Stomach (tissue), 4 donors: Measurements from ENCODE around the gene KBTBD12.

Experiments
- POLR2A ChIP-seq, 4 donors: fragments of 450-650 bp; IDR thresholded peaks; one replicate each; pipeline ENCODE4 v1.6.1; 2016; ENCODE audit warnings: antibody characterized with exemption in 4 of 4, control low read depth in 2 of 4, mild to moderate bottlenecking in 1 of 4, moderate library complexity in 1 of 4
- POLR2AphosphoS5 ChIP-seq, 3 donors: sonication (generic); formaldehyde crosslinking; IDR thresholded peaks; one replicate each; pipeline ENCODE4 v1.6.1; 2016; ENCODE audit warnings: antibody characterized with exemption in 3 of 3
- TF ChIP-seq, protein P1 (sequence below), 7 experiments: fragments of 450-650 bp in 4 of 7; fragments of 200-600 bp in 3 of 7; sonication (generic) in 3 of 7; IDR thresholded peaks; one replicate each; pipeline ENCODE4 v1.5.1; 2016 to 2019; ENCODE audit warnings: antibody characterized with exemption in 7 of 7, control low read depth in 2 of 7, mild to moderate bottlenecking in 1 of 7

DNA sequence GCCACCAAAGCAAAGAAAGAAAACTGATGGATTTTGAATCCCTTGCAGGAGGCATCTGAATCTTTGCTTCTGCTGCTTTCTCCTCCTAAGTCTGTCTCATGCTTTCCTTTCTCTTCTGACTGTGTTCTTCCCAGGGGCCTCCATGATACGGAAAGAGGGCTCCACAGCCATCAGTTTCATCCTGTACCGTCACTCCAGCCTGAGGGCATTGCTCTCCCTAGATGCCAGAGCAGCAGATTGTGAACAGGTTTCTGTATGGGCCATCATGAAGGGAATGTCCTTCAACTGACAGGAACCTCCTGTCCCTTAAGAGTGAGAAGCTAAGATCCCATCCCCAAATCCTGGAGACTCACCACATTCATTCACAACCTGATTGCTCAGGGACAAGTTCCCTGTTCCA is 59.2 kb downstream of the KBTBD12 start:
- no peak for TF ChIP-seq POLR2A (IDR thresholded peaks at IDR 0.05)
- TF ChIP-seq, protein P1, sequence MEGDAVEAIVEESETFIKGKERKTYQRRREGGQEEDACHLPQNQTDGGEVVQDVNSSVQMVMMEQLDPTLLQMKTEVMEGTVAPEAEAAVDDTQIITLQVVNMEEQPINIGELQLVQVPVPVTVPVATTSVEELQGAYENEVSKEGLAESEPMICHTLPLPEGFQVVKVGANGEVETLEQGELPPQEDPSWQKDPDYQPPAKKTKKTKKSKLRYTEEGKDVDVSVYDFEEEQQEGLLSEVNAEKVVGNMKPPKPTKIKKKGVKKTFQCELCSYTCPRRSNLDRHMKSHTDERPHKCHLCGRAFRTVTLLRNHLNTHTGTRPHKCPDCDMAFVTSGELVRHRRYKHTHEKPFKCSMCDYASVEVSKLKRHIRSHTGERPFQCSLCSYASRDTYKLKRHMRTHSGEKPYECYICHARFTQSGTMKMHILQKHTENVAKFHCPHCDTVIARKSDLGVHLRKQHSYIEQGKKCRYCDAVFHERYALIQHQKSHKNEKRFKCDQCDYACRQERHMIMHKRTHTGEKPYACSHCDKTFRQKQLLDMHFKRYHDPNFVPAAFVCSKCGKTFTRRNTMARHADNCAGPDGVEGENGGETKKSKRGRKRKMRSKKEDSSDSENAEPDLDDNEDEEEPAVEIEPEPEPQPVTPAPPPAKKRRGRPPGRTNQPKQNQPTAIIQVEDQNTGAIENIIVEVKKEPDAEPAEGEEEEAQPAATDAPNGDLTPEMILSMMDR (IDR thresholded peaks at IDR 0.05), result no peak
- no peak for TF ChIP-seq POLR2AphosphoS5 (IDR thresholded peaks at IDR 0.05)
